GM12892 (cell line): ENCODE measurements around the gene METAP1D. TPM values are rescaled to one million over a fixed set of nuclear protein-coding genes. Genes with fewer than 3 reads are reported as not detected.
A peak's percentile ranks its signal among the peaks of the same experiment; 100 is the strongest.

Experiments
- DNase-seq: peaks from one replicate; pipeline ENCODE4 v3.0.0; 2011; ENCODE audit not compliant: insufficient read length
- FAIRE-seq: peaks from 2 replicates; lab custom pipeline; 2011; peaks lifted over from hg19 to GRCh38; lab: Jason Lieb, UNC
- POLR2A ChIP-seq: IDR thresholded peaks from 2 replicates; pipeline ENCODE4 v1.6.1; 2011; ENCODE audit warnings: low read depth, low read length, control low read depth
- POLR2AphosphoS5 ChIP-seq: IDR thresholded peaks from 2 replicates; pipeline ENCODE4 v1.6.1; 2011; ENCODE audit warnings: low read depth, low read length, control low read depth
- TAF1 ChIP-seq: IDR thresholded peaks from 2 replicates; pipeline ENCODE4 v1.6.1; 2011; ENCODE audit warnings: low read depth, mild to moderate bottlenecking, control low read depth, low read length, borderline replicate concordance
- polyA plus RNA-seq: library from polyadenylated mRNA; unstranded; fragments of >200 nt; gene quantifications from one replicate; pipeline ENCODE4 v1.2.1, GENCODE V29; 2012; ENCODE audit warnings: missing spikeins, inconsistent platforms; ENCODE audit not compliant: missing spikeins

The METAP1D gene
- polyA plus RNA-seq: 8.8 TPM

GRCh38 chr2:171999604-172000469 lies at the start of gene METAP1D:
Gene METAP1D, plus strand, starts transcription at chr2:171999953. Its CDS starts 17 bp downstream, at chr2:171999970.
- peak; percentile 99 for FAIRE-seq
- peak; percentile 95 for DNase-seq
- TF ChIP-seq TAF1 (peak; percentile 87), POLR2A (peak; percentile 95), POLR2AphosphoS5 (peak; percentile 92)

- DNase-seq (no peak), FAIRE-seq (peak; percentile 5)
- TF ChIP-seq TAF1 (no peak), POLR2A (no peak), POLR2AphosphoS5 (no peak)
Measured at GRCh38 chr2:171952276-171952675, 47.5 kb upstream of the METAP1D start.

- no peak for TF ChIP-seq TAF1
- no peak for TF ChIP-seq POLR2A
- no peak for TF ChIP-seq POLR2AphosphoS5
- FAIRE-seq (no peak), DNase-seq (no peak)
Measured at GRCh38 chr2:171952748-171953147, 47.0 kb upstream of the METAP1D start.

GRCh38 chr2:171956135-171956825 lies 43.5 kb upstream of the METAP1D start:
- no peak for TF ChIP-seq POLR2A
- TF ChIP-seq TAF1: no peak
- TF ChIP-seq POLR2AphosphoS5: no peak
- DNase-seq (no peak), FAIRE-seq (no peak)

- DNase-seq: no peak
- TF ChIP-seq TAF1 (no peak), POLR2A (no peak), POLR2AphosphoS5 (no peak)
- FAIRE-seq: no peak
Measured at GRCh38 chr2:171957061-171957460, 42.7 kb upstream of the METAP1D start.

GRCh38 chr2:171958475-171958874 lies 41.3 kb upstream of the METAP1D start:
- DNase-seq (no peak), FAIRE-seq (no peak)
- no peak for TF ChIP-seq POLR2AphosphoS5
- TF ChIP-seq POLR2A: no peak
- TF ChIP-seq TAF1: no peak

- FAIRE-seq (no peak), DNase-seq (no peak)
- TF ChIP-seq TAF1 (no peak), POLR2AphosphoS5 (no peak), POLR2A (no peak)
Measured at GRCh38 chr2:171959998-171960397, 39.8 kb upstream of the METAP1D start.

GRCh38 chr2:171960570-171960969 lies 39.2 kb upstream of the METAP1D start:
- DNase-seq (no peak), FAIRE-seq (no peak)
- TF ChIP-seq POLR2A: no peak
- no peak for TF ChIP-seq TAF1

GRCh38 chr2:171963198-171963597 lies 36.6 kb upstream of the METAP1D start:
- no peak for FAIRE-seq
- no peak for DNase-seq
- TF ChIP-seq POLR2A: no peak
- no peak for TF ChIP-seq POLR2AphosphoS5
- TF ChIP-seq TAF1: no peak

- DNase-seq: no peak
- TF ChIP-seq POLR2A: no peak
- no peak for TF ChIP-seq TAF1
- no peak for TF ChIP-seq POLR2AphosphoS5
- no peak for FAIRE-seq
Measured at GRCh38 chr2:171964308-171964707, 35.4 kb upstream of the METAP1D start.

GRCh38 chr2:171965238-171965637 lies 34.5 kb upstream of the METAP1D start:
- TF ChIP-seq POLR2AphosphoS5 (no peak), POLR2A (no peak), TAF1 (no peak)
- FAIRE-seq: no peak
- no peak for DNase-seq
